OCI-LY1 (cell line): Measurements from ENCODE around the gene NHSL2.

Experiments
- H2AFZ ChIP-seq: fragments of 200-600 bp; sonication (generic), shearing (Covaris generic); 2 replicates; pipeline ENCODE4 v1.6.0; 2014; ENCODE audit warnings: antibody characterized with exemption, mild to moderate bottlenecking, low read length
- H3F3A ChIP-seq: fragments of 200-600 bp; sonication (generic), shearing (Covaris generic); 2 replicates; pipeline ENCODE4 v1.6.0; 2014; ENCODE audit warnings: mild to moderate bottlenecking, antibody characterized with exemption, low read length, moderate library complexity; ENCODE audit not compliant: insufficient read depth
- H3K27ac ChIP-seq: fragments of 200-600 bp; sonication (generic); 2 replicates; pipeline ENCODE4 v1.5.1; 2014; ENCODE audit warnings: low read length, mixed run types, mild to moderate bottlenecking, low read depth; ENCODE audit not compliant: poor library complexity, severe bottlenecking
- H3K27me3 ChIP-seq: fragments of 200-600 bp; sonication (generic); 2 replicates; pipeline ENCODE4 v1.6.0; 2014; ENCODE audit warnings: antibody characterized with exemption, mild to moderate bottlenecking, low read length, moderate library complexity; ENCODE audit not compliant: insufficient read depth
- H3K36me3 ChIP-seq: fragments of 200-600 bp; sonication (generic); 2 replicates; pipeline ENCODE4 v1.6.1; 2014; ENCODE audit warnings: mild to moderate bottlenecking, antibody characterized with exemption, low read length, moderate library complexity, mixed read lengths; ENCODE audit not compliant: insufficient read depth
- H3K4me1 ChIP-seq: fragments of 200-600 bp; sonication (generic); 2 replicates; pipeline ENCODE4 v1.5.1; 2014; ENCODE audit warnings: mild to moderate bottlenecking, low read length, moderate library complexity; ENCODE audit not compliant: insufficient read depth, severe bottlenecking
- H3K4me2 ChIP-seq: fragments of 200-600 bp; sonication (generic), shearing (Covaris generic); 2 replicates; pipeline ENCODE4 v1.6.1; 2014; ENCODE audit warnings: low read length
- H3K4me3 ChIP-seq: fragments of 200-600 bp; sonication (generic); 2 replicates; pipeline ENCODE4 v1.5.1; 2014; ENCODE audit warnings: low read length, low read depth, mild to moderate bottlenecking, mixed read lengths; ENCODE audit not compliant: poor library complexity, severe bottlenecking
- H3K79me2 ChIP-seq: fragments of 200-600 bp; shearing (Covaris generic); 2 replicates; pipeline ENCODE4 v1.6.1; 2016; ENCODE audit warnings: mixed run types, low read length, mixed read lengths; ENCODE audit not compliant: insufficient read depth
- H3K9ac ChIP-seq: fragments of 200-600 bp; sonication (generic), shearing (Covaris generic); 2 replicates; pipeline ENCODE4 v1.6.1; 2014; ENCODE audit warnings: mild to moderate bottlenecking, low read length, mixed read lengths
- H3K9me2 ChIP-seq: fragments of 200-600 bp; sonication (generic), shearing (Covaris generic); 2 replicates; pipeline ENCODE4 v1.6.1; 2014; ENCODE audit warnings: low read depth, mild to moderate bottlenecking, low read length, mixed read lengths
- H3K9me3 ChIP-seq: fragments of 200-600 bp; shearing (Covaris generic); 2 replicates; pipeline ENCODE4 v1.6.1; 2014; ENCODE audit warnings: low read length, mixed read lengths
- H4K20me1 ChIP-seq: fragments of 200-600 bp; sonication (generic), shearing (Covaris generic); 2 replicates; pipeline ENCODE4 v1.6.0; 2016; ENCODE audit warnings: mild to moderate bottlenecking, low read length; ENCODE audit not compliant: insufficient read depth
- EZH2 ChIP-seq: fragments of 200-600 bp; sonication (generic), shearing (Covaris generic); IDR thresholded peaks from 2 replicates; pipeline ENCODE4 v1.8.0; 2017; ENCODE audit warnings: borderline replicate concordance, mixed run types, mild to moderate bottlenecking, antibody characterized with exemption, low read length, moderate library complexity, mixed read lengths
- TF ChIP-seq, protein P1 (sequence below): fragments of 200-600 bp; sonication (generic), shearing (Covaris generic); IDR thresholded peaks from 2 replicates; pipeline ENCODE4 v1.5.1; 2017; ENCODE audit warnings: mild to moderate bottlenecking, antibody characterized with exemption, low read length, moderate library complexity, mixed read lengths

The NHSL2 gene

DNA sequence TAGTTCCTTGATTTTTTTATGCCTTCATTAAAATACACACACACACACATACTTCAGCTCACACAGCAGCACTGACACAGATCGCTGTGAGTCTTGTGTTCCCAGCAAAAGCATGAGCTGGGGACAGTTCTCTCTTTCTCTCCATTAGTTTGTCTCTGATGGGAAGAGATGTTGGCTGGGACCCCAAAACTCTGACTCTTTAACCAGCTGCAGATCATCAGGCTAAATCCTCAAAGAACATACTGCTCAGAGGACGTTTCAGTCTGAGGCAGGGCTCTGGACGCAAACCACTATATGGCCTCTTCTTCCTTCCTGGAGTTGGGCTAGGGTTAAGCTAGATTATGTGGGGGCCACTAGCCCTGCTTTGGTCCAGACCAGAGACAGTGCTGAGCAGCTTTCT is 109.6 kb downstream of the NHSL2 start:
- H4K20me1 ChIP-seq, result no peaks in the 10 kb centered on the region
- H3K4me3 ChIP-seq, result no peak overlapping the region
- no peaks in the 10 kb centered on the region for H3K9me3 ChIP-seq
- H3K9ac ChIP-seq, result no peak overlapping the region
- H3K27me3 ChIP-seq, result no peaks in the 10 kb centered on the region
- no peak overlapping the region for H3K4me2 ChIP-seq
- H3K27ac ChIP-seq, result no peak overlapping the region
- H3F3A ChIP-seq, result no peaks in the 10 kb centered on the region
- no peaks in the 10 kb centered on the region for H3K36me3 ChIP-seq
- no peak overlapping the region for H2AFZ ChIP-seq
- H3K79me2 ChIP-seq, result no peaks in the 10 kb centered on the region
- no peak for TF ChIP-seq EZH2
- TF ChIP-seq, protein P1, sequence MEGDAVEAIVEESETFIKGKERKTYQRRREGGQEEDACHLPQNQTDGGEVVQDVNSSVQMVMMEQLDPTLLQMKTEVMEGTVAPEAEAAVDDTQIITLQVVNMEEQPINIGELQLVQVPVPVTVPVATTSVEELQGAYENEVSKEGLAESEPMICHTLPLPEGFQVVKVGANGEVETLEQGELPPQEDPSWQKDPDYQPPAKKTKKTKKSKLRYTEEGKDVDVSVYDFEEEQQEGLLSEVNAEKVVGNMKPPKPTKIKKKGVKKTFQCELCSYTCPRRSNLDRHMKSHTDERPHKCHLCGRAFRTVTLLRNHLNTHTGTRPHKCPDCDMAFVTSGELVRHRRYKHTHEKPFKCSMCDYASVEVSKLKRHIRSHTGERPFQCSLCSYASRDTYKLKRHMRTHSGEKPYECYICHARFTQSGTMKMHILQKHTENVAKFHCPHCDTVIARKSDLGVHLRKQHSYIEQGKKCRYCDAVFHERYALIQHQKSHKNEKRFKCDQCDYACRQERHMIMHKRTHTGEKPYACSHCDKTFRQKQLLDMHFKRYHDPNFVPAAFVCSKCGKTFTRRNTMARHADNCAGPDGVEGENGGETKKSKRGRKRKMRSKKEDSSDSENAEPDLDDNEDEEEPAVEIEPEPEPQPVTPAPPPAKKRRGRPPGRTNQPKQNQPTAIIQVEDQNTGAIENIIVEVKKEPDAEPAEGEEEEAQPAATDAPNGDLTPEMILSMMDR, result no peak
- H3K9me2 ChIP-seq, result no peaks in the 10 kb centered on the region
- peaks cover 3% of the 10 kb centered on the region for H3K4me1 ChIP-seq

DNA sequence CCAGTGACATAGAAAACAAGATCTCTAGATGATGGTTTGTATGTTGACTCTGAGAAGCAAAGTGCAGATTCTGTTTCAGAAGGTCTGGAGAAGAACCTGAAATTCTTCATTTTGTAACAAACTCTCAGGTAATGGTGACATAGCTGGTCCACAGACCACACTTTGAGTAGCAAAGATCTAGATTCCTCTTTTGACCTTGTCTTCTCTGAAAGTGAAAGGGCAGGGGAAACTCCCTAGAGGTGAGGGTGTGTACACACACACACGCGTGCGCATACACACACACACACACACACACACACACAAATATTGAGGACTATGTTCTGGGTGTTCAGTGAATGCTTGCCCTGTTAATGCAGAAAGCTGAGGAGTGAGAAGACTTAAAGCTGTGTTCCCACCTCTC is 110.1 kb downstream of the NHSL2 start:
- H3K4me2 ChIP-seq, result no peak overlapping the region

DNA sequence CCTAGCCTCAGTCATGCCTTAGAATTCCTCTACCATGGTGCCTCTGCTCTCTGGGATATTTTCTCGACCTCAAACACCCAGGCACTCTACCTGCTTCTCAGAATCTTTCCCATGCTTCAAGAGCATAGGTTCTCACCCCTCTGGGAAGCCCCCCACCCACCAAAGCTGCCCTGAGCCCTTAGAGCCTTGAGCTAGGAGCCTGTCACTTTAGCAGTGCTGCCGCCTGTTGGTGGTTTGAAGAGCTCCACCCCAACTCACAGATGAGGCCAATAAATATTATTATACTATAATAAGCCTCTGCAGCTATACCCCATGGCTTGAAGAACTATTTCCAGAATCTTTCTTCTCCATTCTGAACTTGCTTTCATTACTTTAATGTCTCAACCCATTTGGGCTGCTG is 111.3 kb downstream of the NHSL2 start:
- H3K27ac ChIP-seq, result no peak overlapping the region
- no peak overlapping the region for H3K4me3 ChIP-seq
- no peaks in the 10 kb centered on the region for H3K27me3 ChIP-seq
- no peak overlapping the region for H3K9ac ChIP-seq
- H2AFZ ChIP-seq, result no peak overlapping the region
- no peak overlapping the region for H3K4me2 ChIP-seq
- H3F3A ChIP-seq, result no peaks in the 10 kb centered on the region
- H3K9me3 ChIP-seq, result no peaks in the 10 kb centered on the region
- no peaks in the 10 kb centered on the region for H4K20me1 ChIP-seq
- peaks cover 3% of the 10 kb centered on the region for H3K4me1 ChIP-seq
- H3K79me2 ChIP-seq, result no peaks in the 10 kb centered on the region
- TF ChIP-seq EZH2, result no peak
- TF ChIP-seq, protein P1, result peak; percentile 32
- H3K36me3 ChIP-seq, result no peaks in the 10 kb centered on the region
- H3K9me2 ChIP-seq, result no peaks in the 10 kb centered on the region

More for the DNA sequence above, 110.1 kb downstream of the NHSL2 start:
- Histone ChIP-seq H4K20me1 (no peaks in the 10 kb centered on the region), H3K79me2 (no peaks in the 10 kb centered on the region), H3K9me3 (no peaks in the 10 kb centered on the region), H3K4me3 (no peak overlapping the region), H3K9ac (no peak overlapping the region), H3K36me3 (no peaks in the 10 kb centered on the region), H3K9me2 (no peaks in the 10 kb centered on the region), H3K4me1 (peaks cover 3% of the 10 kb centered on the region), H3F3A (no peaks in the 10 kb centered on the region), H2AFZ (no peak overlapping the region), H3K27me3 (no peaks in the 10 kb centered on the region), H3K27ac (no peak overlapping the region)
- TF ChIP-seq, protein P1, result no peak
- no peak for TF ChIP-seq EZH2
